ENCODE measurements around the gene DDOST.

DNA sequence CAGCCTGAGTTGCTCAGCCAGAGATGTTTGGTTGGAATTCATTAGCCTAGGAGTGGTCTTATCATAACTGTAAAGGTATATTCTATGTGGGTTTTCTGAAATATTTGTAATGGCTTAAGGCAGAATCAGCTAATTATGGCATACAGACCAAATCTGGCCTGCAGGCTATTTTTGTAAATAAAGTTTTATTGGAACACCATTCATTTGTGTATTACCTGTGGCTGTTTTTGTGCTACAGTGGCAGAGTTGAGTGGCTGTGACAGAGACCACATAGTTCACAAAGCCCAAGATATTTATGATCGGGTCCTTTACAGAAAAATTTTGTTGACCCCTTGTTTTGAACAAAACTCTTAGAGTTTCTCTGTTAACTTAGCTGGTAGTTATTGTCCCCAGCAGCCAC lies 7.4 kb upstream of the DDOST start:
- TF ChIP-seq, protein P1, sequence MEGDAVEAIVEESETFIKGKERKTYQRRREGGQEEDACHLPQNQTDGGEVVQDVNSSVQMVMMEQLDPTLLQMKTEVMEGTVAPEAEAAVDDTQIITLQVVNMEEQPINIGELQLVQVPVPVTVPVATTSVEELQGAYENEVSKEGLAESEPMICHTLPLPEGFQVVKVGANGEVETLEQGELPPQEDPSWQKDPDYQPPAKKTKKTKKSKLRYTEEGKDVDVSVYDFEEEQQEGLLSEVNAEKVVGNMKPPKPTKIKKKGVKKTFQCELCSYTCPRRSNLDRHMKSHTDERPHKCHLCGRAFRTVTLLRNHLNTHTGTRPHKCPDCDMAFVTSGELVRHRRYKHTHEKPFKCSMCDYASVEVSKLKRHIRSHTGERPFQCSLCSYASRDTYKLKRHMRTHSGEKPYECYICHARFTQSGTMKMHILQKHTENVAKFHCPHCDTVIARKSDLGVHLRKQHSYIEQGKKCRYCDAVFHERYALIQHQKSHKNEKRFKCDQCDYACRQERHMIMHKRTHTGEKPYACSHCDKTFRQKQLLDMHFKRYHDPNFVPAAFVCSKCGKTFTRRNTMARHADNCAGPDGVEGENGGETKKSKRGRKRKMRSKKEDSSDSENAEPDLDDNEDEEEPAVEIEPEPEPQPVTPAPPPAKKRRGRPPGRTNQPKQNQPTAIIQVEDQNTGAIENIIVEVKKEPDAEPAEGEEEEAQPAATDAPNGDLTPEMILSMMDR (conservative IDR thresholded peaks at IDR 0.05; ENCODE audit: low read depth, low read length) = no peak
- no peak for TF ChIP-seq EZH2 (IDR thresholded peaks at IDR 0.05; ENCODE audit: borderline replicate concordance, low read depth, low read length, poor library complexity, severe bottlenecking)
